Fibroblast of villous mesenchyme (primary cell): ENCODE measurements around the gene MPIG6B. TPM values are rescaled to one million over a fixed set of nuclear protein-coding genes. Genes with fewer than 3 reads are reported as not detected.
A peak's percentile ranks its signal among the peaks of the same experiment; 100 is the strongest.

ENCODE experiments used
- DNase-seq: peaks from one replicate; pipeline ENCODE4 v3.0.0-alpha.2; 2010; ENCODE audit warnings: low read depth
- H3K4me3 ChIP-seq: 2 replicates; pipeline ENCODE4 v1.5.1; 2011; ENCODE audit warnings: low read depth, mild to moderate bottlenecking, low read length
- CTCF ChIP-seq: IDR thresholded peaks from 2 replicates; pipeline ENCODE4 v1.5.1; 2012; ENCODE audit warnings: low read depth, mild to moderate bottlenecking, low read length; ENCODE audit not compliant: insufficient read depth
- total RNA-seq: library from RNA; depleted of rRNA; stranded (reverse); fragments of >200 nt; gene quantifications from 2 replicates; pipeline ENCODE4 v1.2.3, GENCODE V29; 2012

Gene MPIG6B
- total RNA-seq, 1 donor, result not detected

GRCh38 chr6:31734247-31734820, 11.2 kb downstream of the MPIG6B start:
- no peak for TF ChIP-seq CTCF
- no peak for DNase-seq

GRCh38 chr6:31734821-31735406, 11.7 kb downstream of the MPIG6B start:
- peak overlapping the region; percentile 99 for H3K4me3 ChIP-seq
- no peak for TF ChIP-seq CTCF
- peak; percentile 62 for DNase-seq

More at GRCh38 chr6:31734247-31734820, 11.2 kb downstream of the MPIG6B start:
- peak overlapping the region; percentile 99 for H3K4me3 ChIP-seq

GRCh38 chr6:31736021-31736767, 13.0 kb downstream of the MPIG6B start, which contains the start of gene CLIC1:
Gene CLIC1, minus strand, starts transcription at chr6:31736530. Its CDS starts 230 bp downstream, at chr6:31736300.
- peak; percentile 80 for DNase-seq
- TF ChIP-seq CTCF, result no peak
- H3K4me3 ChIP-seq, result peak within 1 kb of the TSS; percentile 99

GRCh38 chr6:31736768-31737314, 13.7 kb downstream of the MPIG6B start:
- no peak for TF ChIP-seq CTCF
- peak overlapping the region; percentile 99 for H3K4me3 ChIP-seq
- no peak for DNase-seq

- TF ChIP-seq CTCF, result no peak
- peak overlapping the region; percentile 5 for H3K4me3 ChIP-seq
- no peak for DNase-seq
Measured at GRCh38 chr6:31737315-31737990, 14.3 kb downstream of the MPIG6B start.
